Right renal cortex interstitium (tissue), 3 donors: ENCODE data around the gene MYZAP. TPM values are rescaled to one million over a fixed set of nuclear protein-coding genes. Genes with fewer than 3 reads are reported as not detected.

Source experiments
- DNase-seq, 3 donors: peaks; one replicate each; pipeline ENCODE4 v3.0.0-alpha.2; 2013; ENCODE audit warnings: low read depth in 3 of 3, low spot score in 2 of 3
- polyA plus RNA-seq, 3 donors: library from polyadenylated mRNA; unstranded; fragments of 120-200 nt; gene quantifications; one replicate each; pipeline ENCODE4 v1.2.1, GENCODE V29; 2013; ENCODE audit not compliant: insufficient read length in 3 of 3

MYZAP gene
- 1 to 10 TPM; 5.5 to 7.4 (median 5.9) TPM for polyA plus RNA-seq

- DNase-seq, result no peak
Observed at GRCh38 chr15:57591822-57592367, at the start of gene MYZAP. MYZAP (plus strand) TSS chr15:57591904; CDS start chr15:57592035, 131 bp downstream.

- DNase-seq, result no peak
Observed at GRCh38 chr15:57542505-57542817, 49.2 kb upstream of the MYZAP start.

- DNase-seq, result no peak
Observed at GRCh38 chr15:57544848-57545480, 46.7 kb upstream of the MYZAP start.

- no peak for DNase-seq
Observed at GRCh38 chr15:57545995-57546394, 45.7 kb upstream of the MYZAP start.

- no peak for DNase-seq
Observed at GRCh38 chr15:57547243-57547755, 44.4 kb upstream of the MYZAP start.

- DNase-seq, result no peak
Observed at GRCh38 chr15:57548351-57548750, 43.4 kb upstream of the MYZAP start.

- no peak for DNase-seq
Observed at GRCh38 chr15:57548835-57549234, 42.9 kb upstream of the MYZAP start.

- DNase-seq, result no peak
Observed at GRCh38 chr15:57549935-57550334, 41.8 kb upstream of the MYZAP start.

- DNase-seq, result no peak
Observed at GRCh38 chr15:57550640-57551039, 41.1 kb upstream of the MYZAP start.

- no peak for DNase-seq
Observed at GRCh38 chr15:57551715-57552677, 39.7 kb upstream of the MYZAP start.

- DNase-seq, result no peak
Observed at GRCh38 chr15:57552678-57553334, 38.9 kb upstream of the MYZAP start.

- DNase-seq, result no peak
Observed at GRCh38 chr15:57553526-57553925, 38.2 kb upstream of the MYZAP start.

- no peak for DNase-seq
Observed at GRCh38 chr15:57554063-57554811, 37.5 kb upstream of the MYZAP start.

GRCh38 chr15:57554812-57555179 is 36.9 kb upstream of the MYZAP start:
- DNase-seq, result no peak

GRCh38 chr15:57555270-57555669 is 36.4 kb upstream of the MYZAP start:
- no peak for DNase-seq

- no peak for DNase-seq
Observed at GRCh38 chr15:57556040-57556439, 35.7 kb upstream of the MYZAP start.

- DNase-seq, result no peak
Observed at GRCh38 chr15:57557267-57557666, 34.4 kb upstream of the MYZAP start.

GRCh38 chr15:57557810-57558209 is 33.9 kb upstream of the MYZAP start:
- DNase-seq, result no peak

- no peak for DNase-seq
Observed at GRCh38 chr15:57559875-57560274, 31.8 kb upstream of the MYZAP start.

- peak in 1 of 3 donors; percentile 63 for DNase-seq
Observed at GRCh38 chr15:57561041-57561711, 30.5 kb upstream of the MYZAP start.
